SIG-M5 (cell line): ENCODE measurements around the gene TMCO2.
"Not testable (repeated sequence)": the region's sequence is repeated elsewhere in the genome, so short reads cannot be mapped to it uniquely, and the experiment has no call there.

Experiments used
- DNase-seq: peaks from one replicate; lab custom pipeline; 2025; lab: John Stamatoyannopoulos, UW

Gene TMCO2

GRCh38 chr1:40247655-40248054 is at the start of gene TMCO2:
TSS of gene TMCO2 (plus strand) at chr1:40247937. CDS start at chr1:40247994, 57 bp downstream.
- no peak for DNase-seq

- no peak for DNase-seq
These were observed 48.6 kb upstream of the TMCO2 start for GRCh38 chr1:40199126-40199525.

- no peak for DNase-seq
These were observed 42.9 kb upstream of the TMCO2 start for GRCh38 chr1:40204856-40205255.

- no peak for DNase-seq
These were observed 37.1 kb upstream of the TMCO2 start for GRCh38 chr1:40210511-40211204.

- no peak for DNase-seq
These were observed 29.4 kb upstream of the TMCO2 start for GRCh38 chr1:40218333-40218732.

- DNase-seq: not testable (repeated sequence)
These were observed 26.2 kb upstream of the TMCO2 start for GRCh38 chr1:40221471-40221905.

- no peak for DNase-seq
These were observed 25.6 kb upstream of the TMCO2 start for GRCh38 chr1:40221977-40222772.

GRCh38 chr1:40224040-40224439 is 23.7 kb upstream of the TMCO2 start:
- no peak for DNase-seq

GRCh38 chr1:40226192-40226591 is 21.5 kb upstream of the TMCO2 start:
- DNase-seq: no peak

- DNase-seq: no peak
These were observed 15.3 kb upstream of the TMCO2 start for GRCh38 chr1:40232444-40232843.

- no peak for DNase-seq
These were observed 8.1 kb upstream of the TMCO2 start for GRCh38 chr1:40239626-40240025.

- no peak for DNase-seq
These were observed 7.3 kb upstream of the TMCO2 start for GRCh38 chr1:40240390-40240789.

GRCh38 chr1:40241362-40241761 is 6.4 kb upstream of the TMCO2 start:
- no peak for DNase-seq

- DNase-seq: no peak
These were observed 4.4 kb upstream of the TMCO2 start for GRCh38 chr1:40243351-40243750.

GRCh38 chr1:40244138-40244744 is 3.5 kb upstream of the TMCO2 start:
- no peak for DNase-seq

GRCh38 chr1:40245686-40246085 is 2.1 kb upstream of the TMCO2 start:
- DNase-seq: no peak

GRCh38 chr1:40248412-40248811 is 675 bp downstream of the TMCO2 start:
- DNase-seq: no peak

GRCh38 chr1:40251456-40251855 is 3.7 kb downstream of the TMCO2 start:
- no peak for DNase-seq

- DNase-seq: no peak
These were observed 4.9 kb downstream of the TMCO2 start for GRCh38 chr1:40252601-40253000.

- no peak for DNase-seq
These were observed 7.5 kb downstream of the TMCO2 start for GRCh38 chr1:40255231-40255630.

- DNase-seq: no peak
These were observed 8.8 kb downstream of the TMCO2 start for GRCh38 chr1:40256401-40257084.

- no peak for DNase-seq
These were observed 9.6 kb downstream of the TMCO2 start for GRCh38 chr1:40257313-40257687.
